Lung (tissue), 12 donors: Measurements from ENCODE around the gene CSPG4. TPM values are rescaled to one million over a fixed set of nuclear protein-coding genes. Genes with fewer than 3 reads are reported as not detected.
A peak's percentile ranks its signal among the peaks of the same experiment; 100 is the strongest.
"Not testable (repeated sequence)": the region's sequence is repeated elsewhere in the genome, so short reads cannot be mapped to it uniquely, and the experiment has no call there.

Experiments used
- ATAC-seq: fragments of 200-7000 bp; cut with Tn5 transposase; one replicate; pipeline ENCODE4 v1.9.1; 2020; ENCODE audit warnings: moderate number of reproducible peaks; ENCODE audit not compliant: insufficient read depth, low FRiP score
- DNase-seq, 3 donors: peaks; one replicate each; pipeline ENCODE4 v3.0.0-alpha.2; 2013 to 2017
- H3K27ac ChIP-seq, 2 donors: one replicate each; pipeline ENCODE4 v1.5.1; 2013; ENCODE audit warnings: mild to moderate bottlenecking in 2 of 2, moderate library complexity in 2 of 2, control low read depth in 1 of 2, inconsistent platforms in 1 of 2, low read depth in 1 of 2, low read length in 1 of 2
- H3K27me3 ChIP-seq, 3 donors: one replicate each; pipeline ENCODE4 v1.5.1; 2013; ENCODE audit warnings: low read length in 2 of 3; ENCODE audit not compliant: control insufficient read depth in 3 of 3, insufficient read depth in 3 of 3
- H3K36me3 ChIP-seq, 4 donors: one replicate each; pipeline ENCODE4 v1.5.1; 2013; ENCODE audit warnings: low read length in 4 of 4, mild to moderate bottlenecking in 1 of 4, moderate library complexity in 1 of 4; ENCODE audit not compliant: control insufficient read depth in 4 of 4, insufficient read depth in 4 of 4
- H3K4me1 ChIP-seq, 5 donors: one replicate each; pipeline ENCODE4 v1.5.1; 2013; ENCODE audit warnings: low read length in 5 of 5, mild to moderate bottlenecking in 2 of 5, moderate library complexity in 1 of 5; ENCODE audit not compliant: control insufficient read depth in 5 of 5, insufficient read depth in 5 of 5
- H3K4me3 ChIP-seq: one replicate; pipeline ENCODE4 v1.5.1; 2013; ENCODE audit warnings: mild to moderate bottlenecking, control low read depth, moderate library complexity
- H3K9ac ChIP-seq, 2 donors: one replicate each; pipeline ENCODE4 v1.5.1; 2013; ENCODE audit warnings: low read length in 2 of 2, control low read depth in 1 of 2; ENCODE audit not compliant: insufficient read depth in 1 of 2
- H3K9me3 ChIP-seq, 4 donors: one replicate each; pipeline ENCODE4 v1.5.1; 2013; ENCODE audit warnings: low read length in 3 of 4, mild to moderate bottlenecking in 1 of 4, moderate library complexity in 1 of 4; ENCODE audit not compliant: control insufficient read depth in 4 of 4, insufficient read depth in 3 of 4
- WGBS, 2 donors: extraction: QIAGEN DNeasy Blood & Tissue Kit; methylation state at CpG; one replicate each; pipeline ENCODE4 v1.1.7; 2013; 5-methylcytosine and 5-hydroxymethylcytosine counted together
- polyA plus RNA-seq, 2 donors: library from polyadenylated mRNA; stranded (reverse); fragments of 200-250 nt; gene quantifications; one replicate each; pipeline ENCODE4 v1.2.1, GENCODE V29; 2013
- total RNA-seq, 2 donors: library from RNA; depleted of rRNA in 1 of 2; stranded (reverse); fragments of >200 nt in 1 of 2; gene quantifications; one replicate each; pipeline ENCODE4 v1.2.1, GENCODE V29; 2014 to 2021
- TF ChIP-seq, protein P1 (sequence below): IDR thresholded peaks from 2 replicates; pipeline ENCODE4 v1.5.1; 2012; ENCODE audit warnings: mild to moderate bottlenecking; ENCODE audit errors: control extremely low read depth, extremely low read depth
- donor health status: control.
- donor health status: control.
- donor health status: Bipolar disorder and iron deficiency.
- donor health status: healthy.
- donor health status: DM: yes; HTN: yes; CAD: no.

CSPG4 gene
- total and polyA plus RNA-seq, 4 donors, result 8.5 to 38.1 (median 24.2) TPM

DNA sequence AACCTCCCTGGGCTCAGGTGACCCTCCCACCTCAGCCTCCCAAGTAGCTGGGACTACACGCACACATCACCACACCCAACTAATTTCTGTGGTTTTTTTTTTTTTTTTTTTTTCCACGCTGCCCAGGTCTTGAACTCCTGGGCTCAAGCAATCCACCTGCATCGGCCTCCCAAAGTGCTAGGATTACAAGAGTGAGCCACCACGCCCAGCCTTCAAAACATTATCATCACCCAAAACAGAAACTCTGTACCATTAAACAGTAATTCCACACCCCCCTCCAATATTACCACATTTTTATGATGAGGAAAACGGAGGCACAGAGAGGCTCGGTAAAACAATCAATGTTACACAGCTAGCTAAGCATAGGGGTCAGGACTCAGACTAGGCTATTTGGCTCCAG is 76.6 kb downstream of the CSPG4 start:
- WGBS, 2 donors, result 83 to 91% methylated on average over 6 of the region's 6 CpGs
- Histone ChIP-seq H3K27me3 (no peaks in the 10 kb centered on the region), H3K27ac (no peak overlapping the region), H3K36me3 (peaks cover 0 to 5% (median 2%) of the 10 kb centered on the region in 4 donors), H3K4me1 (peaks cover 3 to 28% (median 9%) of the 10 kb centered on the region in 5 donors), H3K4me3 (no peak overlapping the region), H3K9me3 (no peaks in the 10 kb centered on the region), H3K9ac (no peak overlapping the region)
- TF ChIP-seq, protein P1, sequence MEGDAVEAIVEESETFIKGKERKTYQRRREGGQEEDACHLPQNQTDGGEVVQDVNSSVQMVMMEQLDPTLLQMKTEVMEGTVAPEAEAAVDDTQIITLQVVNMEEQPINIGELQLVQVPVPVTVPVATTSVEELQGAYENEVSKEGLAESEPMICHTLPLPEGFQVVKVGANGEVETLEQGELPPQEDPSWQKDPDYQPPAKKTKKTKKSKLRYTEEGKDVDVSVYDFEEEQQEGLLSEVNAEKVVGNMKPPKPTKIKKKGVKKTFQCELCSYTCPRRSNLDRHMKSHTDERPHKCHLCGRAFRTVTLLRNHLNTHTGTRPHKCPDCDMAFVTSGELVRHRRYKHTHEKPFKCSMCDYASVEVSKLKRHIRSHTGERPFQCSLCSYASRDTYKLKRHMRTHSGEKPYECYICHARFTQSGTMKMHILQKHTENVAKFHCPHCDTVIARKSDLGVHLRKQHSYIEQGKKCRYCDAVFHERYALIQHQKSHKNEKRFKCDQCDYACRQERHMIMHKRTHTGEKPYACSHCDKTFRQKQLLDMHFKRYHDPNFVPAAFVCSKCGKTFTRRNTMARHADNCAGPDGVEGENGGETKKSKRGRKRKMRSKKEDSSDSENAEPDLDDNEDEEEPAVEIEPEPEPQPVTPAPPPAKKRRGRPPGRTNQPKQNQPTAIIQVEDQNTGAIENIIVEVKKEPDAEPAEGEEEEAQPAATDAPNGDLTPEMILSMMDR, result no peak
- ATAC-seq (no peak), DNase-seq (no peak)

DNA sequence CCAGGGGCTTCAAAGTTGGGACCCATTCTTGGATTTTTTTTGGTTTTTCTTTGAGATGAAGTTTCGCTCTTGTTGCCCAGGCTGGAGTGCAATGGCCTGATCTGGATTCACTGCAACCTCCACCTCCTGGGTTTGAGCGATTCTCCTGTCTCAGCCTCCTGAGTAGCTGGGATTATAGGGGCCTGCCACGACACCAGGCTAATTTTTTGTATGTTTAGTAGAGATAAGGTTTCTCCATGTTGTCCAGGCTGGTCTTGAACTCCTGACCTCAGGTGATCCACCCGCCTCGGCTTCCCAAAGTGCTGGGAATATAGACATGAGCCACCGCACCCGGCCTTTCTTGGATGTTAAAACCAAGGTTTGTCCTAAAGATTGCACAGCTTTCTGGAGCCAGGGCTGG is 78.7 kb downstream of the CSPG4 start:
- not testable (repeated sequence) for H3K36me3 ChIP-seq, H3K9ac ChIP-seq, H3K27ac ChIP-seq, H3K9me3 ChIP-seq, H3K4me3 ChIP-seq, DNase-seq, H3K27me3 ChIP-seq, ATAC-seq
- peaks cover 3 to 16% (median 6%) of the 10 kb centered on the region in 5 donors for H3K4me1 ChIP-seq
- WGBS, 2 donors, result 94 to 96% methylated on average over 7 of the region's 7 CpGs

DNA sequence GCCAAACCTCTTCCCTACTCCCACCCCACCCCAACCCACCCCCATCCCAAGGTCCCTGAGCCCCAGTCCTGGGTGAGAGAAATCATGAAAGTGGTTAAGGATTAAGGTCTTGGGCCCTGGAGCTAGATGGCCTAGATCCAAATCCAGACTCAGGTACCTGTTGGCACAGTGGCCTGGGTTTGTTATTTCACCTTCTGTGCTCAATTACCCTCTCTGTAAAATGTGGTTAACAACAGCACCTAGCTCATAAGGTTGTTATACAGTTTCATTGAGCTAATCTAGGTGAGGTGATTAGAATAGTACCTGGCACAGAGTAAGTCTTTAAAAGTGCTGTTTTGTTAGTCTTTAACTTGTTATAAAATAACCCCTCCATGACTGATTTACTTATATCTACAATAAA is 80.7 kb downstream of the CSPG4 start:
- Histone ChIP-seq H3K27ac (no peak overlapping the region), H3K36me3 (no peaks in the 10 kb centered on the region), H3K9me3 (no peaks in the 10 kb centered on the region), H3K4me3 (no peak overlapping the region), H3K9ac (no peak overlapping the region), H3K27me3 (no peaks in the 10 kb centered on the region), H3K4me1 (peaks cover 0 to under 1% (median 0%) of the 10 kb centered on the region in 5 donors)
- ATAC-seq (no peak), DNase-seq (no peak)
- TF ChIP-seq, protein P1, result no peak

DNA sequence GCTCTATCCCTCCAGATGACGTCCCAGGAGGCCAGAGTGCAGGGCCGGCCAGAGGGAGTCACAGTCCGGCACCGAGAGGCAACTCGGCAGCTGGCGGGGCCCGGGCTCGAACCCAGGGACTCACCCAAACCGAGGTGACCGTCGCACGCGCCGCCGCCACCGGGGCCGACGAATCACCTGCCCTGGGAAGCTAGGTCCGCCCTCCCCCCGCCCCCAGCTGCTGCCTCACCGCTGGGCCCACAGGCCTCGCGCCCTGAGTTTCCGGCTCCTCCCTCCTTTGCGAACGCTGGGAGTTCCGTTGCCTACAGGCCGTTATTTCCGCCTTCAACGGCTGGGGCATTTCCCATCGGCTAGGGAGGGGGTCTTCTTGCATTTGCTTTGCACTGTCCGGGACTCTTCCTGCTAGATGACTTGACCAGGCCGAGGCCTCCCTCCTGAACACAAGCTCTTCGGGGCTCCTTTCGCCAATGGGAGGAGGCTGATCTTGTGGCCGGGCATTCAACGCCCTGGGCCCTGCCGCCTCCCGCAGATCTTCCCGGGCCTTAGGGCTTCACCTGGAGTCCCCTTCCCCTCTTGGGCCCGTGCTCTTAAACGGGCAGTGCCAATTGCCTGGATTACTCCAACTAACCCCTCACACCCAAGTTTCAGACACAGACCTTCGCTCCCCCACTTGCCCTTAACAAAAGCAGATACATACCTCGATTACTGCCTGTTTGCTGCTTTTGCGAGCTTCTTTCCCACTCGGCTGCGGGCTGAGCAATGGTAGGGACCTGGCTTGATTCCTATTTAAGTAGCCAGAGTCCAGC is 86.9 kb downstream of the CSPG4 start, which contains the start of gene SNUPN:
TSS of gene SNUPN (minus strand) at position 184 of the 806 bp plus-strand sequence. CDS start 4,674 bp downstream, outside the sequence.
- TF ChIP-seq, protein P1, result peak; percentile 7
- ATAC-seq (peak; percentile 92), DNase-seq (peak; percentile 96 to 99 (median 98))
- H3K27me3 ChIP-seq, result no peaks in the 10 kb centered on the region
- H3K4me3 ChIP-seq, result peak within 1 kb of the TSS; percentile 79
- H3K9ac ChIP-seq, result peak within 1 kb of the TSS; percentile 69 to 80
- H3K9me3 ChIP-seq, result no peaks in the 10 kb centered on the region
- peak within 1 kb of the TSS; percentile 85 to 99 for H3K27ac ChIP-seq
- H3K4me1 ChIP-seq, result peaks cover 0 to 10% (median 1%) of the 10 kb centered on the region in 5 donors
- no peaks in the 10 kb centered on the region for H3K36me3 ChIP-seq
- WGBS, 2 donors, result 1% methylated on average over 47 of the region's 47 CpGs

Other genes starting within 250 kb of the CSPG4 start
- gene PTPN9, start 133.5 kb downstream of the CSPG4 start, total RNA-seq, result 10 to 100 TPM; 24.1 to 32.4 TPM
- gene PTPN9, start 133.5 kb downstream of the CSPG4 start, polyA plus RNA-seq, result 10 to 100 TPM in 1 of 2 donors, 1 to 10 TPM in 1; 7.1 to 15.6 TPM
- 10 to 100 TPM; 19.1 to 22.9 TPM for gene SNUPN, start 87.1 kb downstream of the CSPG4 start, total RNA-seq
- gene SNUPN, start 87.1 kb downstream of the CSPG4 start, polyA plus RNA-seq, result 10 to 100 TPM; 19.3 to 24.6 TPM
- 10 to 100 TPM; 34.2 to 66.8 TPM for gene IMP3, start 72.6 kb downstream of the CSPG4 start, total RNA-seq
- gene IMP3, start 72.6 kb downstream of the CSPG4 start, polyA plus RNA-seq, result 10 to 100 TPM; 73.4 to 78.4 TPM
- gene SNX33, start 64.9 kb downstream of the CSPG4 start, total RNA-seq, result 10 to 100 TPM; 16.7 to 23.5 TPM
- gene SNX33, start 64.9 kb downstream of the CSPG4 start, polyA plus RNA-seq, result 10 to 100 TPM; 13.6 to 19.3 TPM
- gene UBE2Q2, start 130.6 kb upstream of the CSPG4 start, total RNA-seq, result 10 to 100 TPM; 22.0 to 35.9 TPM
- gene UBE2Q2, start 130.6 kb upstream of the CSPG4 start, polyA plus RNA-seq, result 10 to 100 TPM; 15.5 to 20.2 TPM
- 10 to 100 TPM; 25.2 to 29.6 TPM for gene FBXO22, start 191.0 kb upstream of the CSPG4 start, total RNA-seq
- 10 to 100 TPM in 1 of 2 donors, 1 to 10 TPM in 1; 8.6 to 16.5 TPM for gene FBXO22, start 191.0 kb upstream of the CSPG4 start, polyA plus RNA-seq